GM19351 (cell line): ENCODE results near the gene GLB1L3.
"Not testable (repeated sequence)": the region's sequence is repeated elsewhere in the genome, so short reads cannot be mapped to it uniquely, and the experiment has no call there.

ENCODE experiments used
- ATAC-seq: cut with Tn5 transposase; IDR thresholded peaks from one replicate; pipeline ENCODE4 v1.9.1; 2021; ENCODE audit warnings: mild to moderate bottlenecking, moderate library complexity; ENCODE audit not compliant: unreplicated experiment

GLB1L3 gene

DNA sequence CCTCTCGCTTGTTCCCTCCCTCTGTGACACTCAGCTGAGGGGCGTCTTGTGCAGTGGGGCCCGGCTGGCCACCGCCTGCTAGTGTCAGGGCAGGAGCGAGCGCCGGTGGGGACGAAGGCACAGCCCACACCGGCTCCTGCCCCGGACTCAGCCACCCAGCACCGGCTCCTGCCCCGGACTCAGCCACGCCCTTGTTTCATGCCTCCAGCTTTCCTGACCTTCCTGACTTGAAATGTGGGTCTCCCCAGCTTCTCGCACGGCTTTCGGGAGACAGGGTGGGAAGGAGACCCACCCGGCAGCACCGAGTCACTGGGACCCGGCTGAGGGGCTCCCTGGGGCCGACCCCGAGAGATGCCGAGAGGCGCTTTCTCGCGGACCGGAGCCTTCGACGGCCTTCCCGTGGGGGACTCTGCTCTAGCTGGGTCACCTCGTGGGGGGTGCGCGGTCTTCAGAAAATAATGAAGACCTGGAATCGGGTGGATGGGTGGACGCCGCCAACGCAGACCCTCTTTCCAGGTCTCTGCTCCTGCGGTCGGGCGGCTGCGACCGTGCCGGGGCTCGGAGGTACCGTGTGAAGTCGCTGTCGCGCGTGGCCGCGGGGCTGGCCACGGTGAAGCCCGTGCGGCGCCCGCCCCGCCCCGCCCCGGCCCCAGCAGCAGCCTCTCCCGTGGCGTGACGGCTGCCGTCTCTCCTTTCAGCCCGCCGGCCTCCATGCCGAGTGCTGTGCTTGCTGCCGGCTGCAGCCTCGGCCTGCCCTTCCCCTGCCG is 65.8 kb downstream of the GLB1L3 start:
- no peak for ATAC-seq

- no peak for ATAC-seq
These were observed 66.6 kb downstream of the GLB1L3 start for GRCh38 chr11:134342572-134343340.

GRCh38 chr11:134343646-134344045 is 67.5 kb downstream of the GLB1L3 start:
- ATAC-seq = no peak

DNA sequence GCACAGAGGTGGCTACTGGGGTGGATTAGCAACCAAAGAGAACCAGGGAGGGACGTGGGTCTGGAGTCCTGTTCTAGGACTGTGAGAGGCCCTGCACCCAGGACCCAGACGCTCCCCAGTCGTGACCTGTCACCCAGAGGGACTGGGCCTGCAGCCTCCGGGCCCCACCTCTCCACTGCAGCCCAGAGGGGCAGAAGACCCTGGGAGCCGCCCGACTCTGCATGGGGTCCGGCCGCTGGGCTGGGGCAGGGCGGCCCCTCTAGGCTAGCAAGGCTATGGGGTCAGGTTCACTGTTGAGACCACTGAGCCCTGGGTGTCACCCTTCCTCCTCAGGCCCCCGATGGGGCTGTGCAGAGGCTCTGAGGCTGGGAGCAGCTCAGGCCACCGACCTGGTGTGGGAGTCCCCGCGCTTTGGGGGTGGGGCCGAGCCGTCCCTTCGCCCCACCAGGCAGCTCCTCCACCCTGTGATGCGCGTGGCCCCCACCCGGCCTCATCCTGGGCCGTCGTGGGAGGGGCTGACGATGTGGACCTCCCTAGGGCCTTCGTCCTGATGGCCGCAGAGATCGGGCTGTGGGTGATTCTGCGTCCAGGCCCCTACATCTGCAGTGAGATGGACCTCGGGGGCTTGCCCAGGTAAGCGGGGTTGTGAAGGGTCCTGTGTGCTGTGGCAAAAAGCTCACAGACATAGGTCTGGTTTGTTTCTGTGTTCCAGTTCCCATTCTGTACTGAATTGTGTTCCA is 68.5 kb downstream of the GLB1L3 start:
- not testable (repeated sequence) for ATAC-seq

GRCh38 chr11:134345237-134345550 is 69.0 kb downstream of the GLB1L3 start:
- no peak for ATAC-seq

DNA sequence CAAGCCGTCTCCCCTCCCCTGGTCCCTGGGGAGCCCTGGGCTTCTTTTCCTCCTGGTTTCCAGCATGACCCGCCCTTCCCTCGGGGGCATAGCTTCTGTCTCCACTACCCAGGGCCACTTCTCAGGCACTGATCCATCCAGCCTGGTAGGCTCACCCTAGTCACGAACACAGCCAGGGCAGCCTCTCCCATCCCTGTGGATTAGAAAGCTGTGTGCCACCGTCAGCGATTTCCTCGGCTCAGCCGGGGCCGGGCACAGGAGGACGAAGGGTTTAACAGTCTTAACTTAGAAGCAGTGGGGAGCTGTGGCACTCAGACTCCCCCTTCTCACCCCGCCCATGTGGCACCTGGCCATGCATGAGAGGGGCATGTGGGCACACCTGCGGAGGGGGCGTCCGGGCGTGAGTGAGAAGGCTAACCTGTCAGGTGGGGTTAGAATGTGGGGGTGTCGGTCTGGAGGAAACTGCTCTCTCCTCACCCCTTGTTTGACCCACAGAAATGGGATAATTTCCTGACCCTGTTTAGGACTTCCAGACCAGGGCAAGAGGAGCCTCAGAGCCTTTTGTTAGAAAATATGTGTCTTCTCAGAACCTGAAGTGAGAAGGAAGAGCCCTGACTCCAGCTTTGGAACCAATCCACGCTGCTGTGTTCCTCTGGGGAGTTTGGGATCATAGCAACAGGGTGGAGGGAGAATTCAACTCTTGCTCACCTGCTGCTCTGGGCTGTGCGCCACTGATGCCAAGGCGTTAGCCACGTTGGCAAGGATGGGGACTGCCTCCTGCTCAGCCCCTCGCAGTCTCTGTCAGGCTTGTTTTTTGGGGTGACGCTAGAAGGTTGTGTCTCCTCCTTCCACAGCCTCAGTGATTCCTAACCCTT is 70.2 kb downstream of the GLB1L3 start:
- ATAC-seq = no peak

DNA sequence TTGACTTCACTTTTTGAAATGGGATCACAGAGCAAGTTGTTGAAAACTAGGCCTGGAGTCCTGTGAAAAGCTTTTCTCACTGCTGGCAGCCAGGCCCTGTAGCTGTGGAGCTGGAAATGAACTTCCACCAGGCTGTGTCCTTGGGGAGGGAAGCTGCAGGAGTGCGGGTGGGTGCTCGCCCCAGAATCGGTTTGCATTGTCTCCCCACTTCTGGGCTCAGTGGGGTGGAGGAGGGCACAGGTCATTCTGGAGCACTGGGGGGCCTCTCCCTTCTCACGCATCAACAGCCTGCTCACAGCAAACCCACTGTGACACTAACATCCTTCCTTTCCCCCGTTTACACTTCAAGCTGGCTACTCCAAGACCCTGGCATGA is 70.8 kb downstream of the GLB1L3 start:
- ATAC-seq = no peak

DNA sequence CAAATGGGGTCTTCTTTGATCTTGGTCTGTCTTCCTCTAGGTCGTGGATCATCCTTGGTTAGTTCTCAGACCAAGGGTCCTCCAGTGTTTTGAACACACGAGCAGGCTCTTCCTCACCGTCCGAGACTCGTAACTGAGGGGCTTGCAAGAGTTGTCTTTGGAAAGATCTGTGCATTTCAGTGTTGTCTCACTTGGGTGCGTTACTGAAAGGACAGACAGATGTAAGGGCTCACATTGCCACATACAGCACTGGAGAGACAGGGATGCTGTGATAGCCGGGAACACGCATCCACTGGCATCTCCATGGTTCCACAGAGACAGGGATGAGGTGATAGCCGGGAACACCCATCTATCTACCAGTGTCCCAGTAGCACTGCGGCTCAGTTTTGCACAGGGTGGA is 71.3 kb downstream of the GLB1L3 start:
- no peak for ATAC-seq

DNA sequence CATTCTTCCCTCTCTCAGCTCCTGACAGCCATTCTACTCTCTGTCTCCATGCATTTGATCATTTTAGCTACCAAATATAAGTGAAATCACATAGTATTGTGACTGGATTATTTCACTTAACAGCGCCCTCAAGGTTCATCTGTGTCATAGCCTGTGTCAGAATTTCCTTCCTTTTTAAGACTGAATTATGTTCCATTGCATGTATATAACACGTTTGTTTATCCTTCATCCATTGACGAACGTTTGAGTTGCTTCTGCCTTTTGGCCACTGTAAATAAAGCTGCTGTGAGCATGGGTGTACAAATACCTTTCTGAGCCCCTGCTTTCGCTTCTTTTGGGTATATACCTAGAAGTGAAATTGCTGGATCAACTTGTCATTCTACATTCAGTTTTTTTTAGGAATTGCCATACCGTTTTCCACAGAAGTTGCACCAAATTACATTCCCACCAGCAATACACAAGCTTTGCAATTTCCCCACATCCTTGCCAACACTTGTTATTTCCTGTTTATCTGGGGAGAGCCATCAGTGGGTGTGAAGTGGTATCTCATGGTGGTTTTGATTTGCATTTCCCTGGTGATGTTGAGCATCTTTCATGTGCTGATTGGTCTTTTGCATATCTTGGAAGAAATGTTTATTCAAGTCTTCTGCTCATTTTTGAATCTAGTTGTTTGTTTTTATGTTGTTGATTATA is 73.1 kb downstream of the GLB1L3 start:
- peak; percentile 46 for ATAC-seq

DNA sequence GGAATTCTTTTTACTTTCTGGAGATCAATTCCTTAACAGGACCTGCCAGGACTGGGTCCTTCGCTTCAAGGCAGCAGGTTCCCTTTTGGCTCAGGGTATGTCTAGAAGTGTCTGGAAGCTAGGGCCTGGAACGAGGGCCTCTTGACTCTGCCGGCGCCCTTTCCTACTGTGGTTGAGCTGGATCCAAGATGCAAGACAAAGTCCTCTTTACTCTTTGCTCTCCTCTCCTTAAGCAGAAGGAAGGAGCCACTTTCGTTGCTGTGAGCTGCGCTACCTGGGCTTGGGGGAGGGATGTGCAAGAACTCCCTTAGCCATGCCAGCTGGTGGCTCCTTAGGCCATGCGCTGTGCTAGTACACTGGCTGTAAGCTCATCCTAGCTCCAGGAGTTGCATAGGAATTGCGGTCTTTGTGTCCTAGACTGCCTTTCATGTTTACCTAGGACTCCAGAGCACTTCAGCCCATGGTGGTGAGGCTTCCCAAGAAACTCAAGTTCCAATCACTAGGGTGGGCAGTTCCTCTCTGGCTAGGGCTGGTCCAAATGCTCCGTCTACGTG is 73.7 kb downstream of the GLB1L3 start:
- ATAC-seq = no peak

DNA sequence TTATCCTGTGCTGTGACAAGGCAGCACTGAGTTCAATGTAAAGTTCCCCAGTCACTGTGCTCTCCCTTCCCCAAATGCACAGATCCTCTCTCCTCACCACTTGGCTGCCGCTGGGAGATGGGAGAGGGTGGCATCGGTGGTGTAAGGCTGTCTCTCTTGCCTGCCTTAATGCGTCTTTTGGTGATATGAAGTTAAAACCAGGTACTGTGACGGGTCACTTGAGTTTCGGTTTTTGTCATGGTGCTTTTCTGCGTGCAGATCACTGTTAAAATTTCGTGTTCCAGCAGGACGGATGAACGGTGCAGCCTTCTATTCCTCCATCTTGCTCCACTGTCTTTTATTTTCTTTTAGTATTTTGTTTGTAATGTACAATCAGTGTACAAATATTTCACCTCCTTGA is 74.2 kb downstream of the GLB1L3 start:
- peak; percentile 80 for ATAC-seq

- no peak for ATAC-seq
These were observed 75.9 kb downstream of the GLB1L3 start for GRCh38 chr11:134352111-134352510.

DNA sequence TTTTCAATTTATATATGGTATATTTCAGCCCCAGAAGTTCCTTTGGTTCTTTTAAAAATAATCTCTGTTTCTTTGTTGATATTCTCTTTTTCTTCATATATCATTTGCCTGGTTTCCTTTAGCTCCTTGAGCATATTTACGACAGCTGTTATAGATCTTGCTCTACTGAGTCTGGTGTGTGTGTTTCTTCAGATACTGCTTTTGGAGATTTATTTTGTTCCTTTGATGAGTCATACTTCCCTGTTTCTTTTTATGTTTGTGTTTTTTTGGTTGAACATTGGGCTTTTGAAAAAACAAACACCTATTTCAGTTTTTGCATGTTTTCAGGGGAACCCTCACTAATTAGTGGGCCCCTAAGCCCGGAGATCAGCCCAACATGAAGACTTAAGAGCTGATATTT is 79.0 kb downstream of the GLB1L3 start:
- no peak for ATAC-seq

GRCh38 chr11:134355656-134356055 is 79.5 kb downstream of the GLB1L3 start:
- ATAC-seq = no peak

GRCh38 chr11:134356656-134357544 is 80.7 kb downstream of the GLB1L3 start:
- ATAC-seq = no peak

GRCh38 chr11:134357545-134357839 is 81.3 kb downstream of the GLB1L3 start:
- no peak for ATAC-seq

GRCh38 chr11:134358165-134358855 is 82.1 kb downstream of the GLB1L3 start:
- ATAC-seq = no peak

GRCh38 chr11:134358856-134359490 is 82.8 kb downstream of the GLB1L3 start:
- no peak for ATAC-seq
